HG03139 (cell line): ENCODE measurements around the gene SPATA31D1.

Source experiments
- ATAC-seq: cut with Tn5 transposase; IDR thresholded peaks from one replicate; pipeline ENCODE4 v1.9.1; 2021; ENCODE audit not compliant: unreplicated experiment

The SPATA31D1 gene

DNA sequence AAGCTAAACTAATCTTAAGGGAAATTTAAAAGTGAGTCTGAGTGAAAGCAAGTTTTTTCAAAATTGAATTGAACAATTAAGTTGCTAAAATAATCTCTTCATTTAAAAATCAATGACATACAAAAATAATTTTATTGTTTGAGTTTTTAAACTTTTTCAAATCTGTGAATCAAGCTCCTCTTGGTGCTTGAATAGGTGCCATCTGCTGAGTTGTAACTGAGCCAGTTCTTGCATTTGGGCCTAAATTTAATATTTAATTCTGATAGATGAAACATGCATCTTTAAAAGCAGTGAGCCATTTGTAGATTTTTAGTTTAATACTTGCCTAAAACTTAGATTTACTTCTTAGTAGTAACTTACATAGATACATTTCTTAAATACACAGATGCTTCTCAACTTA, 31.8 kb downstream of the SPATA31D1 start:
- no peak for ATAC-seq

GRCh38 chr9:82021198-82021597, 32.6 kb downstream of the SPATA31D1 start:
- ATAC-seq = no peak

GRCh38 chr9:82022121-82022520, 33.5 kb downstream of the SPATA31D1 start:
- ATAC-seq = no peak

GRCh38 chr9:82024908-82025307, 36.3 kb downstream of the SPATA31D1 start:
- no peak for ATAC-seq

DNA sequence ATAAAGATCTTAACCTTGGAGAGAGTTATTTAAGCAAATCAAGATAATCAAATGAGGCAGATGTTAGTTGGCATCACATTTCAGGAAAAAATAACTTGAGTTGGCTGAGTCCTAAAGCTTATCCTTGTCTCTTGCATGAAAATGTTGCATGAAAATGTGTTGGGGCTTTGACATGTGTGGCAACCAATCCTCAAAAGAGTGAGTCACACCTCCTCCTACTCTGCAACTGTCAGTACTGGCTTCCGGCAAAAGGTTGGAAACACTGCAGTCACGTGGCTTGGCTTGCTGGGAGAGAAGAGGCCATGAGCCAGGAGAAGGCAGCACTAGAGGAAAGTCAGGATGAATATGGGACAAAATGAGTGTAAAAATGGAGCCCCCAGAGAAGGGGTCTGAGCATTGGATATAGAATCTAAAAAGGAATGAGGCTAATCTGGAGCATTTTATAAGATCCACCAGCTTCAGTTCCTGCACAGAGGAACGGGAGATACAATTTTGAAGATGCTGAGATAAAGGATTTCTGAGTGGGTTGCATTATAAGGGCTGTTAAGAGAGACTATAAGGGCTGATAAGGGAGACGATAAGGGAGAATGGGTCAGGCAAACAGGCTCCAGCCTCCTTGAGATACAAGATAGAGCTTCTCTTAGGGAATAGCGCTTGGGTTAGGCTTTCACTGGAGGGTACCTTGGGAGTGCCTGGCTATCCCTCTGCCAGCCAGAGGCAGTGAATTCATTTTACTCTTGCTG, 43.1 kb downstream of the SPATA31D1 start:
- no peak for ATAC-seq

GRCh38 chr9:82034956-82035731, 46.6 kb downstream of the SPATA31D1 start:
- no peak for ATAC-seq

DNA sequence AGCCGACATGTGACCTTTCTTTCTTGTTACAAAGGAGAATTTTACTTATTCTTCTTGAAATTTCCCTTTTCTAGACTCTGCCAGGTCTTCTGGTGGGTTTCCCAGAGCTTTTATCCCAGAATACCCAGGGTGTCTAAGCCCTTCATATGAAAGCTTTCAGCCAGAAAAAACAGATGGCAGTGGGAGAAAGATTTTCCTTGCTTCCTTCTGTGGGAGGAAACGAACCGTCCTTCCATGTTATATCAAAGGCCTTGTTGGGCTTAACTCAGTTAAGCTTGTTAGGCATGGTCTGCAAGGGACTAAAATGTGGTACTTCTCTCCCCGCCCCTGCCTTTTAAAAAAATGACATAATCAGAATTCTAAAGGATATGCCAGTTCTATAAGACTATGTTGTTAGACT, 47.5 kb downstream of the SPATA31D1 start:
- ATAC-seq = no peak

- no peak for ATAC-seq
Measured at GRCh38 chr9:82037126-82037525, 48.6 kb downstream of the SPATA31D1 start.

GRCh38 chr9:82038897-82039296, 50.3 kb downstream of the SPATA31D1 start:
- no peak for ATAC-seq
